Fibroblast of skin of left quadriceps (primary cell): Measurements from ENCODE around the gene PPP1R7.

Experiments
- DNase-seq, 2 experiments: peaks; one replicate each; pipeline ENCODE4 v3.0.0-alpha.2; 2013; ENCODE audit warnings: low read depth in 2 of 2

Gene PPP1R7

GRCh38 chr2:241121008-241121407, 29.3 kb upstream of the PPP1R7 start:
- no peak for DNase-seq

- DNase-seq: no peak
Measured at GRCh38 chr2:241122376-241123002, 27.8 kb upstream of the PPP1R7 start.

- no peak for DNase-seq
Measured at GRCh38 chr2:241123816-241124536, 26.3 kb upstream of the PPP1R7 start.

GRCh38 chr2:241125626-241126025, 24.6 kb upstream of the PPP1R7 start:
- DNase-seq: no peak

- DNase-seq: no peak
Measured at GRCh38 chr2:241126201-241126611, 24.1 kb upstream of the PPP1R7 start.

GRCh38 chr2:241126771-241127202, 23.5 kb upstream of the PPP1R7 start:
- no peak for DNase-seq

GRCh38 chr2:241128266-241128665, 22.0 kb upstream of the PPP1R7 start:
- DNase-seq: no peak

GRCh38 chr2:241129086-241129871, 21.0 kb upstream of the PPP1R7 start:
- no peak for DNase-seq

GRCh38 chr2:241130316-241130715, 20.0 kb upstream of the PPP1R7 start:
- DNase-seq: no peak

GRCh38 chr2:241131531-241131930, 18.7 kb upstream of the PPP1R7 start:
- no peak for DNase-seq

GRCh38 chr2:241132538-241133435, 17.5 kb upstream of the PPP1R7 start:
- DNase-seq: no peak

- no peak for DNase-seq
Measured at GRCh38 chr2:241133436-241133820, 16.8 kb upstream of the PPP1R7 start.

GRCh38 chr2:241134711-241135110, 15.6 kb upstream of the PPP1R7 start:
- DNase-seq: no peak

GRCh38 chr2:241135737-241136136, 14.5 kb upstream of the PPP1R7 start:
- DNase-seq: no peak

- DNase-seq: no peak
Measured at GRCh38 chr2:241136191-241136590, 14.1 kb upstream of the PPP1R7 start.

- no peak for DNase-seq
Measured at GRCh38 chr2:241136661-241137260, 13.5 kb upstream of the PPP1R7 start.

- no peak for DNase-seq
Measured at GRCh38 chr2:241137276-241138190, 12.7 kb upstream of the PPP1R7 start.

GRCh38 chr2:241138471-241138870, 11.8 kb upstream of the PPP1R7 start:
- DNase-seq: no peak

GRCh38 chr2:241139531-241140444, 10.5 kb upstream of the PPP1R7 start:
- DNase-seq: no peak
